ENCODE data around the gene GRAMD4.

The GRAMD4 gene

DNA sequence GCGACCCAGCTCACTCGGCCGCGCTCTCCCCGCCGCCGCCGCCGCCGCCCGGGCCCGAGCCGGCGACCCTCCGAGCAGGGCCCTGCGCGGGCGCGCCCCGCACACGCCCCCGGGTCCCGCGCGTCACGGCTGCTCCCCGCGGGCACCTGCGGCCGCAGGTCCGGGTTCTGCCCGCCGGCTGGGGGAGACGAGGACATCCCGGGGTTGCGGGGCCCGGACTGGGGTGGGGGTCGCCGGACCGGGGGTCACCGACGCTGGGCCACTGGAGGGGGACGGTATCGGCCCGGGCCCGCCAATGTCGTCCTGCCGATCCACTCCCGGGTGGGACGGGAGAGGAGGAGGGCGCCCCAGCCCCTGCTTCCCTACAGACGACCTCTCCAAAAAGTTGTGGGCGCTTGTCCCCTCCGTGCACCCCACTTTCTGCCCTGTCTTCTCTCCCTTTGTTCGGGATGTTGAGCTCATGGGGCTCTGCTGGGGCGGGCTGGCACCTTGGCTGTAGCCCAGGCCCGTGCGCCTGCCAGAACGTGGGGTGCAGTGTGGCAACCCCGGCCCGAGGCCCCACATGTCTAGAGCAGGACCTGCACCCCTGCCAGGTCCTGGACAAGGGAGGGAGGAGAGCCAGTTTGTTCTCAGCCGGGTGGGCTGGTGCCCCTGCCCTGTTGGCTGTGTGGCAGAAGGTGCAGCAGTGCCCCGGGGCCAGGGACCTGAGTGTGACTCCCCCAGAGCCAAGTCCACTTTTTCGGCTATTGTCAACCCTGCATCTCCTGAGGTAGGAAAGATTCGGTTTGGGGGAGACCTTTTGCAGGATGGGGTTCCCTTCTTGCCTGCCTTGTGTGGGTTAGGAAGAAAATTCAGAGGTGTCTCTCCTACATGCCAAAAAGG, 42.6 kb upstream of the GRAMD4 start:
- no peak for TF ChIP-seq REST (IDR thresholded peaks at IDR 0.05; ENCODE audit: insufficient read depth in 1 of 2, low read depth in 2 of 2, low read length in 2 of 2)
- TF ChIP-seq TAF1 (IDR thresholded peaks at IDR 0.05; ENCODE audit: borderline replicate concordance, insufficient read depth, low read length): no peak
- no peak for TF ChIP-seq POLR2AphosphoS5 (IDR thresholded peaks at IDR 0.05; ENCODE audit: low read depth, low read length)
- TF ChIP-seq SIN3A (IDR thresholded peaks at IDR 0.05; ENCODE audit: borderline replicate concordance, insufficient read depth, low read length): no peak
- no peak for TF ChIP-seq FOXP2 (optimal IDR thresholded peaks at IDR 0.05; ENCODE audit: borderline replicate concordance, extremely low read depth, extremely low read length, insufficient read depth)

GRCh38 chr22:46578251-46578823, 41.8 kb upstream of the GRAMD4 start:
- TF ChIP-seq POLR2AphosphoS5 (IDR thresholded peaks at IDR 0.05; ENCODE audit: low read depth, low read length): no peak
- no peak for TF ChIP-seq TAF1 (IDR thresholded peaks at IDR 0.05; ENCODE audit: borderline replicate concordance, insufficient read depth, low read length)
- no peak for TF ChIP-seq SIN3A (IDR thresholded peaks at IDR 0.05; ENCODE audit: borderline replicate concordance, insufficient read depth, low read length)
- no peak for TF ChIP-seq REST (IDR thresholded peaks at IDR 0.05; ENCODE audit: insufficient read depth in 1 of 2, low read depth in 2 of 2, low read length in 2 of 2)
- TF ChIP-seq FOXP2 (optimal IDR thresholded peaks at IDR 0.05; ENCODE audit: borderline replicate concordance, extremely low read depth, extremely low read length, insufficient read depth): no peak

GRCh38 chr22:46578824-46579561, 41.2 kb upstream of the GRAMD4 start:
- TF ChIP-seq POLR2AphosphoS5 (IDR thresholded peaks at IDR 0.05; ENCODE audit: low read depth, low read length): no peak

GRCh38 chr22:46579751-46580449, 40.3 kb upstream of the GRAMD4 start:
- TF ChIP-seq REST (IDR thresholded peaks at IDR 0.05; ENCODE audit: insufficient read depth in 1 of 2, low read depth in 2 of 2, low read length in 2 of 2) (no peak), POLR2AphosphoS5 (IDR thresholded peaks at IDR 0.05; ENCODE audit: low read depth, low read length) (no peak), SIN3A (IDR thresholded peaks at IDR 0.05; ENCODE audit: borderline replicate concordance, insufficient read depth, low read length) (no peak), FOXP2 (optimal IDR thresholded peaks at IDR 0.05; ENCODE audit: borderline replicate concordance, extremely low read depth, extremely low read length, insufficient read depth) (no peak), TAF1 (IDR thresholded peaks at IDR 0.05; ENCODE audit: borderline replicate concordance, insufficient read depth, low read length) (no peak)

GRCh38 chr22:46580940-46581537, 39.1 kb upstream of the GRAMD4 start:
- TF ChIP-seq TAF1 (IDR thresholded peaks at IDR 0.05; ENCODE audit: borderline replicate concordance, insufficient read depth, low read length) (no peak), POLR2AphosphoS5 (IDR thresholded peaks at IDR 0.05; ENCODE audit: low read depth, low read length) (no peak), REST (IDR thresholded peaks at IDR 0.05; ENCODE audit: insufficient read depth in 1 of 2, low read depth in 2 of 2, low read length in 2 of 2) (no peak), SIN3A (IDR thresholded peaks at IDR 0.05; ENCODE audit: borderline replicate concordance, insufficient read depth, low read length) (no peak), FOXP2 (optimal IDR thresholded peaks at IDR 0.05; ENCODE audit: borderline replicate concordance, extremely low read depth, extremely low read length, insufficient read depth) (no peak)

All from PFSK-1 (cell line).